GM19328 (cell line): ENCODE results near the gene ST3GAL2.
"Not testable (repeated sequence)": the region's sequence is repeated elsewhere in the genome, so short reads cannot be mapped to it uniquely, and the experiment has no call there.

Source experiments
- ATAC-seq: cut with Tn5 transposase; IDR thresholded peaks from one replicate; pipeline ENCODE4 v1.9.1; 2021; ENCODE audit warnings: mild to moderate bottlenecking, moderate library complexity; ENCODE audit not compliant: unreplicated experiment

Gene ST3GAL2

DNA sequence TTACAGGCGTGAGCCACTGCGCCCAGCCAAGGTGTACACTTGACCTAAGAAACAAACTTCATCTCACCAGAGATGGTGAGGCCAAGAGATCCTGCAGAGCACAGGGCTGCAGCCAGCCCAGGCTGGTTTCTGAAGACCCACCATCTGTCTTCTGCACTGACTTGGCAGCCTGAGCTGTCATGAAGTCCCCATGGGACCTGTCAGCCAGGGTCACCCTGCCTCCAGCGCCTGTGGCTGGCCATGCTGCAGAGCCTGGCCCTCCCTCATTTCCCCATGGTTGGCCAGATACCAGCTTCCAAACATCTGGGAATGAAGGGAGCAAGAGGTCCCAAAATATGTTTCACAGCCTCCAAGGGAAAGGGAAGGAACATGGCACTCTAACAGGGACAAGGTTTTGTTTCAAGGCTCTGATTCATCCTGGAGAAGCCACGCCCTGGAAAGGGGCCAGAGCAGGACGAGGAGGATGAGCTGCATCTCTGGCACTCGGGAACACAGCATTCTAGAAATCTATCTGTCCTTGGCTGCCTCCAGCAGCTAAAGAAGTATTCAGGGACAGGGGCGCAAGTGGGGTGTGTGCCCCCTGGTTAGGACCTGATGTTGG, 46.9 kb downstream of the ST3GAL2 start:
- ATAC-seq = no peak

DNA sequence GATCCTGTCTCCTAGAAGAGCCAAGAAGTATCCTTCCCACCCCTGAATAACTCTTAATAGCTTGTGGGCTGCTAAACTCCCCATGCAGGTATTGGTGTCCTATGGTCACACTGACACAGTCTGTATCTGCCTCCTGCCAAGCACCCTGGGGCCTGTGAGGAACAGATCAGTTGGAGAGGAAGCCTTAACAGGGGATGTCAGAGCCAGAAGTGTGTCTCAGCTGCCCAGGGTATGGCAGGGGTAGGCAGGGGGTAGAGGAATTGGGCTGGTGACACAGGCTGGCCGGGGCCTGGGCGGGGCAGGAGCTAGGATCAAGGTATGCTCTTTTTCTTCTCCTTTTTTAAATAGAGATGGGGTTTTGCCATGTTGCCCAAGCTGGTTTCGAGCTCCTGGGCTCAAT, 47.5 kb downstream of the ST3GAL2 start:
- no peak for ATAC-seq

DNA sequence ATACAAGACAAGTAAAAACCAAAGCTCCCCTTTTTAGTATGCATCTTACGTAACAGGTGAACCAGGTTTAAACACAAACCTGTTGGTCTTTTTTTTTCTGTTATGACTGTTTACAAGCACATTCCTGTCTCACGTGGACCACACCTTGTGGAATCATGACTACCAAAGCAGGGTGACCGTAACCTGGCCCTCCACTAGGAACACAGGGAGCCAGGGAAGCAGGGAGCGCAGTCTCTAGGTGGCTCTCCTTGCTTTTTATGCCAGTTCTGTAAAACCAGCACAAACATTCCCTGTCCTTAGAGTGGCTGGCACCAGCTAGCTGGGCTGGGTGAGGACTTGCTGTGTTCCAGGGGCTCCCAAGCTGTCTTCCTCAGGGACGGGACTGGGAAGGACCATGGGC, 48.1 kb downstream of the ST3GAL2 start:
- no peak for ATAC-seq

DNA sequence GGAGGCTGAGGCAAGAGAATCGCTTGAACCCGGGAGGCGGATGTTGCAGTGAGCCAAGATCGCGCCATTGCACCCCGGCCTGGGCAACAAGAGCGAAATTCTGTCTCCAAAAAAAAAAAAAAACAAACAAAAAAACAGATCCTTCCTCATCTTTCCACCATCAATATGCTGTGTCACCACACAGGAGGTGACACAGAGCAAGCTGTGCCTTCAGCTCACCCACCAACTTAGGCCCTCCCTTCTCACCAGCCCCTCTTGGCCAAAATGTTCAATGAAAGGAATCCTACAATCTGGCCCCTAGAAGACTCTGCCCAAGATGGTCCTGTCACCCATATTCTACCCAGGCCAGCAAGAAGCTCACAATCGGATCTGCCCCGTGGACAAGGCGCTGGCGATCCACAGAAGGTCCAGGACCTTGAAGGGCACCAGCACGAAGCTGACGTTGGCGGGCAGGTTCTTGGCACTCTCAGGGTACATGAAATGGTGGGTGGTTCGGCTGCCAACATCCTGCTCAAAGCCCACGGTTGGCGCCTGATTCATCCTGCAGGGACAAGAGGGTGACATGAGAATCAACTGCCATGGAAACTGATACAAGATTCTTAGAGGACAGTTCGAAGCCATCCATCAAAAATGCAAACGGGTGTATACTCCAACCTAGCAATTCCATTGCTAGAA, 50.8 kb downstream of the ST3GAL2 start:
- no peak for ATAC-seq

DNA sequence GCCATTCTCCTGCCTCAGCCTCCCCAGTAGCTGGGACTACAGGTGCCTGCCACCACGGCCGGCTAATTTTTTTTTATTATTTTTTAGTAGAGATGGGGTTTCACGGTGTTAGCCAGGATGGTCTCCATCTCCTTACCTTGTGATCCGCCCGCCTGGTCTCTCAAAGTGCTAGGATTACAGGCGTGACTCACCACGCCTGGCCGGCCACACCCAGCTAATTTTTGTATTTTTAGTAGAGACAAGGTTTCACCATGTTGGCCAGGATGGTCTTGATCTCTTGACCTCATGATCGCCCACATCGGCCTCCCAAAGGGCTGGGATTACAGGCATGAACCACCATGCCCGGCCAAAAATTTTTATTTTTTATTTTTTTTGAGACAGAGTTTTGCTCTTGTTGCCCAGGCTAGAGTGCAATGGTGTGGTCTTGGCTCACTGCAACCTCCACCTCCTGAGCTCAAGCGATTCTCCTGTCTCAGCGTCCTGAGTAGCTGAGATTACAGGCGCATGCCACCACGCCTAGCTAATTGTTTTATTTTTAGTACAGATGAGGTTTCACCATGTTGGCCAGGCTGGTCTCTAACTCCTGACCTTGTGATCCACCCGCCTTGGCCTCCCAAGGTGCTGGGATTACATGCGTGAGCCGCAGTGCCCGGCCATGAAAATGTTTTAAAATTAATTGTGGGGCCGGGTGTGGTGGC, 52.5 kb downstream of the ST3GAL2 start:
- ATAC-seq = not testable (repeated sequence)

DNA sequence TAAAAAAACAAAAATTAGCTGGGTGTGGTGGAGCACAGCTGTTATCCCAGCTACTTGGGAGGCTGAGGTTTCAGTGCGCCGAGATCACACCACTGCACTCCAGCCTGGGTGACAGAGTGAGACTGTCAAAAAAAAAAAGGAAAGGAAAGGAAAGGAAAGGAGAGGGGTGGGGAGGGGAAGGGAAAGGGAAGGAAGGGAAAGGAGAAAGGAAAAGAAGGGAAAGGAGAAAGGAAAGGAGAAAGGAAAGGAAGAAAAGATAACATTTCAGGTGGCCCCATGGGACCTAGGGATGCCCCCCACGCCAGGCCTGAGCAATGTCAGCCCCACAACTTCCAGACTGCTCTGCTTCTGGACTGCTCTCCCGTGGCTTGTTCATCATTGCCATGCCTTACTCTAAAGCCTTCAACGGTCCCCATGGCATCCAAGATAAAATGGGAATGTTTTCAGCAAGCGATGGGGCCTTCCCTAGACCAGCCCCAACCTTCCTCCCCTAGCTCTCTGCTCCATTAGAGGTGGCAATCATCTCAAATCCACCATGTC, 55.4 kb downstream of the ST3GAL2 start:
- no peak for ATAC-seq

DNA sequence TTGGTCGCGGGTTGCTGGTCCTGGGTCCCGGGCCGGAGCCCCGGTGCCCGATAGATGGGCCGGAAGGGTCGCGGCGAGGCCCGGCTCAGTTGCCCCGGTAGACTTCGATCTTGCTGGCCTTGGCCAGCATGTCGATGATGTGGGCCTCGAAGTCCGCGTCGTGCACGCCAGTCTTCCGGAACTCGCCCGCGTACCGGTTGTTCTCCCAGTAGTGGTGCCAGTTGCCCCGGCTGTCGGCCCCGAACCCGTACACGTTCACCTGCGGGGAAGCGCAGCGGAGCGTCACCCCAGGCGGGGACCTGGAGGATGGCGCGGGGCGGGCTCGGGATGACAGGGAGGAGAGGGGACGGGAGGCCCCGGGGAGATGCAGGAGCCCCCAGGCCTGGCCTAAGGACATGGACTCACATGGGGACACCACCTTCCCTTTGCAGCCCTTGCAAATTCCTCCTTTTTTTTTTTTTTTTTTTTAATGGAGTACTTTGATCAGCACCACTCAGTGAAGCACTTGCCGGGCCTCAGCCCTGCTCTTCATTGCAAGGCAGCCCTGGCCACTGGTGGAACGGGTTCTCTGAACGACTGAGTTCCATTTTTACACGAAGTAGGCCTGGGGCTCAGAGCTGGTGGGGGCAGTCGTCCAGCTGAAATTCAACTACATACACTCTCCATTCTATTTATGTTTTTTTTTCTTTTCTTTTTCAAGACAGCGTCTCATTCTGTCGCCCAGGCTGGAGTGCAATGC, 57.1 kb downstream of the ST3GAL2 start:
- no peak for ATAC-seq

DNA sequence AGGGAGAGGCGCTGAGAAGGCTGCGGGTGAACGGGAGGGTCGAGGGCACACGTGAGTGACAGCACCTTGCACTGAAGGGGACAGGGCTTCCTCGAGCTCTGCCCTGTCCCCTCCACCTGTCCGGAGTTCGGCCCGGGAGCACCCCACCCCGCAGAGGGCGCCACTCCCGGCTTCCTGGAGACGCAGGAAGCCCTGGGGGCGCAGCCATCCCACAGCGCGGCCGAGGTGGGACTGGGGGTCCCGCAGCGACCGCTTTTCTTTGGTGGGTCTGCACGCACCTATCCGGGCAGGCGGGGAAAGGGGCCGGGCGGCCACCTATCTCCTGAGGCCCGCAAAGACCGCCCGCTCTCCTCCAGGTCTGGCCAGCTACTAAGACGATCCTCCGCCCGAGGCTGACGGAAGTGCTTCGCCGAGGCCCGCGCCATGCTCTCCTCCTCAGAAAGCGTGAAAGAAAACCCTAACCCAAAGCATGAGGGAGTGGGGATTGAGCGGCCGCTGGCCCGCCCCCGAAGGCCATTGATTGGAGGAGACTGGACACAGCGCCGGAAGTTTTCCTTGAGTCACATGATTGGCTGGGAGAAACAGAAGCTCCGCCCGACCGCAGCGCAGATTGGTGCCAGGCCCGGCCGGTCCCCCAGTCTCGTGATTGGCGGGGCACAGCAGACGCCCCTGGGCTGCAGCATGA, 57.8 kb downstream of the ST3GAL2 start:
- peak; percentile 92 for ATAC-seq

DNA sequence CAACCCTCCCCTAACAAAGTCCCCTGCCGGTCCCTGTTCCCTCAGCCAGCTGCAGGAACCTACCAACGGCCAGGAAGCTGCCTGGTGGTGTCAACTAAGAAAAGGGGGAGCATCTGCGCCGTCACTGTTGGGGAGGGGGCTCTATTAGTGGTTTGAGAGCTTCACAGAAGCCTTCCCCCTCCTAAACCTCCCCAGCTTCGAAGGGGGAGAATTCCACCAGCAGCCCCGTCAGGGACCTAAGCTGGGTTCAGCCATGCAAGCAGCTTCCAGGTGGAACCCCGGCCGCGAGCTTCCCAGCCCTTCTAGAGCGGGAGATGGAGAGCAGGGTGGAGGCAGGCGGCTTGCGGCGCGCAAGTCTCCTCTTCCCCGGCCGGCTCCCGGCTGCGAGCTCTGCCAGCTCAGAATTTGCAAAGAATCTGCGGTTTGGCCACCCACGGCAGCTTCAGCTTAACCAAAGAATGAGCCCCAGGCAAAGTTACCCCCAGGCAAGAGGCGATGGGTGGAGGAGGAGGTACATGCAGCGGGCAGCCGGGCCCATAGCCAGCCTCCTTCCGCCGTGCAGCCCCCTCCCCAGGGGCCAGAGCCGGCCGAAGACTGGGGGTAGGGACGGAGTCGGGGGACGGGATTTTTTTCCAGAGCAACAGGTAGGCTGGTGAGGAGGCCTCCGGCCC, 58.5 kb downstream of the ST3GAL2 start:
- peak; percentile 2 for ATAC-seq

DNA sequence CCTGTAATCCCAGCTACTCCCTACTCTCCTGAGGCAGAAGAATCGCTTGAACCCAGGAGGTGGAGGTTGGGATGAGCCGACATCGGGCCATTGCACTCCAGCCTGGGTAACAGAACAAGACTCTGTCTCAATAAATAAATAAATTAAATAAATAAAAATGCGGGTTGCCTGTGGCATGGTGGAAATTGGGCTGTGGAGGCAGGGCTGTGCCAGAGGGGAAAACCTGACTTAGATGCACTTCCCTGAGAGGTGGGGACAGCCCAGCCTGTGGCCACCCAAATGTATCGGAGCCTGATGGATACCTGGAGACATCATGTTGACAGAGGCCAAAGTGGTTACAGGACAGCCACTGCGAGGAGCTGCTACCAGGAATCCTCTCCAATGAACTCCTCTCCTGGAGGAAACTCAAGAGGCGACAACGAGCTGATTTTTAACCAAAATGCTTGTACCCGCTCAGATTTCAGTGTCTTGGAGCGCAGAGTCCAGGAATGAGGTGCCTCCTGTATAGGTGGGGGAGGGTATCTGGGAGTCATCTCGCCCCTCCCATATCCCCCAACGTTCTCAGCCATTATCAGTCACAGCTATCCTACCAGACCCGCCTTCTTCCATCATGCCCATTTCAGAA, 59.9 kb downstream of the ST3GAL2 start:
- ATAC-seq = no peak

DNA sequence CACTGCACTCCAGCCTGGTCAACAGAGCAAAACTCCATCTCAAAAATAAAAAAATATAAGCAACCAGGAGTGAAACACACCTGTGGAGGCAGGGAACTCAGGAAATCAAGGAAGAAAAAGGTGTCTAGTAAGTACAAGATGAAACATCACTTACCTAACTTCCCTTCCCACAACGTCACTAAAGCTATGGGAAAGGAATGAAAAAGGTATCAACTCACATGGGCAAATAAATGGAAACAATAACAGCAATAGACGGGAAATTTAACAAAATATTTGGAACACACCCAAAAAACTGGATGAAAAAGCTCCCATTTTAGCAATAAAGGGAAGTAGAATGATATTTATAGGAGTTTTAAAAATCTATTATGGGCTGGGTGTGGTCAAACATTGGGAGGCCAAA, 61.1 kb downstream of the ST3GAL2 start:
- ATAC-seq = no peak

DNA sequence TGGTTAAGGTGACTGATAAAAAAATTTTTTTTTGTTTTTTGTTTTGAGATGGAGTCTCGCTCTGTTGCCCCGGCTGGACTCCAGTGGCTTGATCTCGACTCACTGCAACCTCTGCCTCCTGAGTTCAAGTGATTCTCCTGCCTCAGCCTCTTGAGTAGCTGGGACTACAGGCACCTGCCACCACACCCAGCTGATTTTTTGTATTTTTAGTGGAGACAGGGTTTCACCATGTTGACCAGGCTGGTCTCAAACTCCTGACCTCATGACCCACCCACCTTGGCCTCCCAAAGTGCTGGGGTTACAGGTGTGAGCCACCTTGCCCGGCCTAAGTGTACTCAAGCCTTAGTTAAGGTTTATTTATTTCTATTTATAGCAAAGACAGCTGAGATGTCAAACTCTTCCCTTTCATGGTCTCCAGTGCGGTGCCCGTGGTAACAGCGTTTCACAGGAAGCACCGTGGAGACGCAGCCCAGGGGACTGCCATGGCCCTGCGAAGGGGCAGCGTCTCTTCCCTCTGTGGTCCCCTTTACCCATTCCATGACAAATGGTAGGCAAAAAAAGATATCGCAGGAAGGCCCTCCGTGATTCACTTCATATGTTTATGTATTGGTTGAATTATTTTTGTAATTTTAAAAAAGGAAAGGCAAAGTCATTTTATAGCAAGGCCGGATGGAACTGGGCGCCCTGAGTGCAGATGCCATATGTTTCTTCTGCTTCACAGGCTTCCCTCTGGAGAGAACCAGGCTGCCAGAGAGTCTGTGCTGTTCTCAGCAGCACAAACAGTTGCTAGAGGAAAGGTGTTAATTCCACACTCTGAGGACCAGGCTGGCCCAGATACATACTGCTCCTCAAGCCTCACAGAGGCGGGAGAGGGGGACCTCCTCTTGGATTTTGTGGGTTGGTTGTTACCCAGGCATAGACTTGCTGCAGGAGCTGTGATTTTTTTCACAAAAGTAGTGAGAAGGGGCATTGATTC, 63.0 kb downstream of the ST3GAL2 start:
- ATAC-seq = no peak

DNA sequence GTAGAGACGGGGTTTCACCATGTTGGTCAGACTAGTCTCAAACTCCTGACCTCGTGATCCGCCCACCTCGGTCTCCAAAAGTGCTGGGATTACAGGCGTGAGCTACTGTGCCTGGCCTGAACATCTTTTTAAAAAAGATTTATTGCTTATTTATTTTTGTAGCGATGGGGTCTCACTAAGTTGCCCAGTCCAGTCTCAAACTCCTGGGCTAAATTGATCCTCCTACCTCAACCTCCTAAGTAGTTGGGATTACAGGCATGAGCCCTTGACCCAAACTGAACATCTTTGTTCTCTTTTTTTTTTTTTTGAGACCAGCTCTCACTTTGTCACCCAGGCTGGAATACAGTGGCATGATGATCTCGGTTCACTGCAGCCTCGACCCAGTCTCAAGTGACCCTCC, 64.7 kb downstream of the ST3GAL2 start:
- no peak for ATAC-seq

DNA sequence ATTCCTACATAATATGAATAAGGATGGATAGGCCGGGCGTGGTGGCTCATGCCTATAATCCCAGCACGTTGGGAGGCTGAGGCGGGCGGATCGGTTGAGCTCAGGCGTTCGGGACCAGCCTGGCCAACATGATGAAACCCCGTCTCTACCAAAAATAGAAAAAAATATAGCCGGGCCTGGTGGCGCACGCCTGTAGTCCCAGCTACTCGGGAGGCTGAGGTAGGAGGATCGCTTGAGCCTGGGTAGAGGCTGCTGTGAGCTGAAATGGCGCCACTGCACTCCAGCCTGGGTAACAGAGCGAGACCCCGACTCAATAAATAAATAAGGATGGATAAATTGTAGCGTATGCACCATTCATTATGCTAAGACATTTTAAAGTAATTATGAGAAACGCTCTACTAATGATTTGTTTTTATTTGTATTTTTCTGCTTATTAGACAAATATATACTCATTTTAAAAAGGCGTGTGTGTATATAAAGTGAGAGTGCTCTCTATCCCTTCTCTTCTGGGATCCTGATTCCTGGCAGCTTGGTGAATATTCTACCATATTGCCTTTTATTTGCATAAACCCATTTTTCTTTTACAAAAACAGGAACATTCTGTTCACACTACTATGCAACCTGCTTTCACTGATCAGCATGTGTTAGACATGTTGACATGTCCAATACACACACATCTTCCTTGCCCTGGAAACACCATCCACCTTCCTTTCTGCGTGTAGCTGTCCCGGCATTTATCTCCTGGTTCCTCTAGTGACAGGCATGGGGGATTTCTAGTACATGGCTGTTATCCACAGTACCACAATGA, 65.8 kb downstream of the ST3GAL2 start:
- ATAC-seq = no peak

DNA sequence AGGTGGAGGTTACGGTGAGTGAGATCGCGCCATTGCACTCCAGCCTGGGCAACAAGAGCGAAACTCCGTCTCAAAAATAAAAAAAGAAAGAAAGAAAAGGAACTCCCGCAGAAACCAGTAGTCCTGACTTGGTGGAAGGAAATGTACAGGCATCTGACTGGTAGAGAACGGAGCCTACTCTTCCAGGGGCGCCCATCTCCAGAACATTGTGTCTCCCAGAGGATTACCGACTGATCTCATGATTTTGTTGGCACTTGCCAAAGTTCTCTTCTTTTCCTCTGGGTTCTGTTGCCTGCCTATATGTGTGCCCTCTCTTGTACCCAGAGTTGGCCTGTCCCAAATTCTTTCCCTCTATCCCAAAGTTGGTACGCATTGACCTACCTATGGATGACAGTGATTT, 68.0 kb downstream of the ST3GAL2 start:
- no peak for ATAC-seq

DNA sequence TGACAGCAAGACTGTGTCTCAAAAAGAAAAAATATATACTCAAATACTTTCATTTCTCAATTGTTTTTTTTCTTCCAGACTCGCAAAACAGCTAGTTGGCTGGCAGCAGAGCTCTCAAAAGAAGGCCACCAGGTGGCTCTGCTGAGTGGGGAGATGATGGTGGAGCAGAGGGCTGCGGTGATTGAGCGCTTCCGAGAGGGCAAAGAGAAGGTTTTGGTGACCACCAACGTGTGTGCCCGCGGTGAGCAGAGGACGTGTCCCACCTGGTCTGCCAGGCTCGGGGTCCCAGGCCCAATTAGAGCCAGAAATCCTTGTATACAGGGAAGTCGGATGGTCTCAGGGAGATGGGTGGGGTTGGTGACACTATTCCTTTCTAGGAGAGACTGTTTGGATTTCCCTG, 68.8 kb downstream of the ST3GAL2 start:
- ATAC-seq = not testable (repeated sequence)

DNA sequence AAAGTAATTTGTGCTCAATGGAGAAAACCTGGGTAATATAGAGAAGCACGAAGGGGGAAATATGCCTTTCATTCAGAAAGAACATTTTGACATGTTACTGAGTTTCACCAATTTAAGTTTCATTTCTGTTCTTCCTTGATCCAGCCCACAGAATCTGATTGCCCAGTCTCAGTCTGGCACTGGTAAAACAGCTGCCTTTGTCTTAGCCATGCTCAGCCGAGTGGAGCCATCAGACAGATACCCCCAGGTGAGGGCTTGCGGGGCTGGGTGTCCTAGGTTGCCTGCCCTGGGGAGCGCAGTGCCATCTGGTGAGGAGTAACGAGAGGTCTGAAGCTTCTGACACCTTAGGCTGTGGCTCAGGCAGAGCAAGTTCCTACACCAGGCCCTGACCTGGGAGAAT, 74.5 kb downstream of the ST3GAL2 start:
- ATAC-seq = no peak

DNA sequence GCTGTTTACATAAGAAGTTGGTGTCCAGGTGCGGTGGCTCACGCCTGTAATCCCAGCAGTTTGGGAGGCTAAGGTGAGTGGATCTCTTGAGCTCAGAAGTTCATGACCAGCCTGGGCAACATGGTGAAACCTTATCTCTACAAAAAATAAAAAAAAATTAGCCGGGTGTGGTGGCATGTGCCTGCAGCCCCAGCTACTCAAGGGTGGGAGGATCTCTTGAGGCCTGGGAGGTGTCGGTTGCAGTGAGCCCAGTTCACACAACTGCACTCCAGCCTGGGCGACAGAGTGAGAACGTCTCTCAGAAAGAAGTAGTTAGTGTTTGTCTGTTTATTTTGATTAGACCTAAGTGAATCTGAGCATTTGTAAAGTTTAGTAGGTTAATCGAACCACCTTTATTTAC, 79.3 kb downstream of the ST3GAL2 start:
- ATAC-seq = no peak
